OCI-LY1 (cell line): ENCODE data around the gene RAB7A.

ENCODE experiments used
- H2AFZ ChIP-seq: fragments of 200-600 bp; sonication (generic), shearing (Covaris generic); 2 replicates; pipeline ENCODE4 v1.6.0; 2014; ENCODE audit warnings: antibody characterized with exemption, mild to moderate bottlenecking, low read length
- H3F3A ChIP-seq: fragments of 200-600 bp; sonication (generic), shearing (Covaris generic); 2 replicates; pipeline ENCODE4 v1.6.0; 2014; ENCODE audit warnings: mild to moderate bottlenecking, antibody characterized with exemption, low read length, moderate library complexity; ENCODE audit not compliant: insufficient read depth
- H3K27ac ChIP-seq: fragments of 200-600 bp; sonication (generic); 2 replicates; pipeline ENCODE4 v1.5.1; 2014; ENCODE audit warnings: low read length, mixed run types, mild to moderate bottlenecking, low read depth; ENCODE audit not compliant: poor library complexity, severe bottlenecking
- H3K27me3 ChIP-seq: fragments of 200-600 bp; sonication (generic); 2 replicates; pipeline ENCODE4 v1.6.0; 2014; ENCODE audit warnings: antibody characterized with exemption, mild to moderate bottlenecking, low read length, moderate library complexity; ENCODE audit not compliant: insufficient read depth
- H3K36me3 ChIP-seq: fragments of 200-600 bp; sonication (generic); 2 replicates; pipeline ENCODE4 v1.6.1; 2014; ENCODE audit warnings: mild to moderate bottlenecking, antibody characterized with exemption, low read length, moderate library complexity, mixed read lengths; ENCODE audit not compliant: insufficient read depth
- H3K4me1 ChIP-seq: fragments of 200-600 bp; sonication (generic); 2 replicates; pipeline ENCODE4 v1.5.1; 2014; ENCODE audit warnings: mild to moderate bottlenecking, low read length, moderate library complexity; ENCODE audit not compliant: insufficient read depth, severe bottlenecking
- H3K4me2 ChIP-seq: fragments of 200-600 bp; sonication (generic), shearing (Covaris generic); 2 replicates; pipeline ENCODE4 v1.6.1; 2014; ENCODE audit warnings: low read length
- H3K4me3 ChIP-seq: fragments of 200-600 bp; sonication (generic); 2 replicates; pipeline ENCODE4 v1.5.1; 2014; ENCODE audit warnings: low read length, low read depth, mild to moderate bottlenecking, mixed read lengths; ENCODE audit not compliant: poor library complexity, severe bottlenecking
- H3K79me2 ChIP-seq: fragments of 200-600 bp; shearing (Covaris generic); 2 replicates; pipeline ENCODE4 v1.6.1; 2016; ENCODE audit warnings: mixed run types, low read length, mixed read lengths; ENCODE audit not compliant: insufficient read depth
- H3K9ac ChIP-seq: fragments of 200-600 bp; sonication (generic), shearing (Covaris generic); 2 replicates; pipeline ENCODE4 v1.6.1; 2014; ENCODE audit warnings: mild to moderate bottlenecking, low read length, mixed read lengths
- H3K9me2 ChIP-seq: fragments of 200-600 bp; sonication (generic), shearing (Covaris generic); 2 replicates; pipeline ENCODE4 v1.6.1; 2014; ENCODE audit warnings: low read depth, mild to moderate bottlenecking, low read length, mixed read lengths
- H3K9me3 ChIP-seq: fragments of 200-600 bp; shearing (Covaris generic); 2 replicates; pipeline ENCODE4 v1.6.1; 2014; ENCODE audit warnings: low read length, mixed read lengths
- H4K20me1 ChIP-seq: fragments of 200-600 bp; sonication (generic), shearing (Covaris generic); 2 replicates; pipeline ENCODE4 v1.6.0; 2016; ENCODE audit warnings: mild to moderate bottlenecking, low read length; ENCODE audit not compliant: insufficient read depth
- EZH2 ChIP-seq: fragments of 200-600 bp; sonication (generic), shearing (Covaris generic); IDR thresholded peaks from 2 replicates; pipeline ENCODE4 v1.8.0; 2017; ENCODE audit warnings: borderline replicate concordance, mixed run types, mild to moderate bottlenecking, antibody characterized with exemption, low read length, moderate library complexity, mixed read lengths
- TF ChIP-seq, protein P1 (sequence below): fragments of 200-600 bp; sonication (generic), shearing (Covaris generic); IDR thresholded peaks from 2 replicates; pipeline ENCODE4 v1.5.1; 2017; ENCODE audit warnings: mild to moderate bottlenecking, antibody characterized with exemption, low read length, moderate library complexity, mixed read lengths

RAB7A gene

DNA sequence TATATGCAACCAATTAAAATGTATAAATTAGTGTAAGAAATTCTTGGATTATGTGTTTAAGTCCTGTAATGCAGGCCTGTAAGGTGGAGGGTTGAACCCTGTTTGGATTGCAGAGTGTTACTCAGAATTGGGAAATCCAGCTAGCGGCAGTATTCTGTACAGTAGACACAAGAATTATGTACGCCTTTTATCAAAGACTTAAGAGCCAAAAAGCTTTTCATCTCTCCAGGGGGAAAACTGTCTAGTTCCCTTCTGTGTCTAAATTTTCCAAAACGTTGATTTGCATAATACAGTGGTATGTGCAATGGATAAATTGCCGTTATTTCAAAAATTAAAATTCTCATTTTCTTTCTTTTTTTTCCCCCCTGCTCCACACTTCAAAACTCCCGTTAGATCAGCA lies 88.1 kb downstream of the RAB7A start:
- no peaks in the 10 kb centered on the region for H3F3A ChIP-seq
- no peaks in the 10 kb centered on the region for H3K9me2 ChIP-seq
- no peaks in the 10 kb centered on the region for H4K20me1 ChIP-seq
- H3K4me2 ChIP-seq: no peak overlapping the region
- no peaks in the 10 kb centered on the region for H3K4me1 ChIP-seq
- H3K27me3 ChIP-seq: no peaks in the 10 kb centered on the region
- peaks cover 86% of the 10 kb centered on the region for H3K36me3 ChIP-seq
- H2AFZ ChIP-seq: no peak overlapping the region
- no peaks in the 10 kb centered on the region for H3K79me2 ChIP-seq
- H3K27ac ChIP-seq: no peak overlapping the region
- no peak overlapping the region for H3K4me3 ChIP-seq
- TF ChIP-seq, protein P1, sequence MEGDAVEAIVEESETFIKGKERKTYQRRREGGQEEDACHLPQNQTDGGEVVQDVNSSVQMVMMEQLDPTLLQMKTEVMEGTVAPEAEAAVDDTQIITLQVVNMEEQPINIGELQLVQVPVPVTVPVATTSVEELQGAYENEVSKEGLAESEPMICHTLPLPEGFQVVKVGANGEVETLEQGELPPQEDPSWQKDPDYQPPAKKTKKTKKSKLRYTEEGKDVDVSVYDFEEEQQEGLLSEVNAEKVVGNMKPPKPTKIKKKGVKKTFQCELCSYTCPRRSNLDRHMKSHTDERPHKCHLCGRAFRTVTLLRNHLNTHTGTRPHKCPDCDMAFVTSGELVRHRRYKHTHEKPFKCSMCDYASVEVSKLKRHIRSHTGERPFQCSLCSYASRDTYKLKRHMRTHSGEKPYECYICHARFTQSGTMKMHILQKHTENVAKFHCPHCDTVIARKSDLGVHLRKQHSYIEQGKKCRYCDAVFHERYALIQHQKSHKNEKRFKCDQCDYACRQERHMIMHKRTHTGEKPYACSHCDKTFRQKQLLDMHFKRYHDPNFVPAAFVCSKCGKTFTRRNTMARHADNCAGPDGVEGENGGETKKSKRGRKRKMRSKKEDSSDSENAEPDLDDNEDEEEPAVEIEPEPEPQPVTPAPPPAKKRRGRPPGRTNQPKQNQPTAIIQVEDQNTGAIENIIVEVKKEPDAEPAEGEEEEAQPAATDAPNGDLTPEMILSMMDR: no peak
- TF ChIP-seq EZH2: no peak
- no peak overlapping the region for H3K9ac ChIP-seq
- H3K9me3 ChIP-seq: no peaks in the 10 kb centered on the region

DNA sequence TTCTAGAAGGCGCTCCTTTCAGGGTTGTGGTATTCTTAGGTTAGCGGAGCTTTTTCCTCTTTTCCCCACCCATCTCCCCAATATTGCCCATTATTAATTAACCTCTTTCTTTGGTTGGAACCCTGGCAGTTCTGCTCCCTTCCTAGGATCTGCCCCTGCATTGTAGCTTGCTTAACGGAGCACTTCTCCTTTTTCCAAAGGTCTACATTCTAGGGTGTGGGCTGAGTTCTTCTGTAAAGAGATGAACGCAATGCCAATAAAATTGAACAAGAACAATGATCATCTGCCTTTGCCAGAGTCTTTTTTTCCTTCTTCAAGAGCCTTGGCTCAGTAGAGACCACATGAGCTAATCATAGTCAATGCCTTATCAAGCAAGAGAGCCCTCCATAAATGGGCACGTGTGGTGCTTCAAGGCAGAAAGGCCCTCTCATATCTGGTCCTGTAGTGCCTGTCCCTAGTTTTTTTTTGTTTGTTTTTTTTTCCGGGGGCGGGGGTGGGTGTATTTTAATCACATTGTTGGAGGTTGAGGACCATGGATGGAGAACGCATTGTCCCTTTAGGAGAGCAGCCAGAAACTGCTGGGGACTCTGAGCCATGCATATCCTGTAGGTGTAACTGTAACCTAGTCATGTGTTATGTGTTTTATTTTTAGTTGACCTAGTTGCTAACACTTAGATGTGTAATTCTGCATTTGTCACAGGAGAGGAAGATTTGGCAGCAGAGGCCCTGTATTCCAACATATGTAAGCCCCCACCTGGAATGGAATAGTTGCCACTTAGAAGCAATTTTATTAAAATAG lies 88.7 kb downstream of the RAB7A start:
- Histone ChIP-seq H3K27ac (no peak overlapping the region), H3K9me3 (no peaks in the 10 kb centered on the region), H3K4me3 (no peak overlapping the region), H3K9me2 (no peaks in the 10 kb centered on the region), H3K27me3 (no peaks in the 10 kb centered on the region), H3F3A (no peaks in the 10 kb centered on the region), H2AFZ (no peak overlapping the region), H3K9ac (no peak overlapping the region), H3K4me1 (no peaks in the 10 kb centered on the region), H3K4me2 (no peak overlapping the region), H3K79me2 (no peaks in the 10 kb centered on the region), H3K36me3 (peaks cover 84% of the 10 kb centered on the region), H4K20me1 (no peaks in the 10 kb centered on the region)
- TF ChIP-seq EZH2: no peak
- TF ChIP-seq, protein P1: no peak

DNA sequence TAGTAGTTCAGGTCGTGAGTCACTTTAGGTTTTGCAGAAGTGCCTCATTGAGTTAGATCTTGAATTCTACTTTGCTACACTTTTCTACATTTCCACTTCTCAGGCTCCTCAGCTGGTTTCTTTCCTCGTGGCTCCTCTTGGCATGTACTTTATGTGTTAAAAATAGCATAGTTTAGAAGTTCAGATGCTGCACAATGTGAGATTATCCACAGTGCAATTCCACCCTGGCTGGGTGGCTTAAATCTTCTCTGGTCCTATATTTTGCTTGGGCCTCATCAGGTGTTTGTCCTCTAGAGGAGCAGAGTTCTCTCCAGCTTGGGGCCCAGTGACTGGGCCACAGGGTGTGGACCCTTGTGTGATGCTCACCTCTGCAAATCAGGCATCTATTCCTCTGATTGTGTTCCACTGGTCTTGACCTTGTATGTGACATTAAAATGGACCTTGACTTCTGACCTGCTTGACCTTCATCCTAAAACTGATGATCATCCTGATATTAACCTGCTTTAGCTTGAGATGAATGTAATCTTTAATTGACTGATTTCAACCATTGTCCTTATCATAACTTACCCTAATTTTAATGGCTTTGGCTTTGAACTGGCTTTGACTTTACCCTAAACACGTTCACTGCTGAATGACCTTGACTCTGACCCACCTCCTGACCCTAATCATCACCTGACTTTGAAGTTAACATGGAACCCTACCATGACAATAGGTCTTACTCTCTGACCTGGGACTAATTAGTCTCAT lies 89.5 kb downstream of the RAB7A start:
- Histone ChIP-seq H3K4me3 (no peak overlapping the region), H3K4me2 (no peak overlapping the region), H2AFZ (no peak overlapping the region), H3K9me3 (no peaks in the 10 kb centered on the region), H4K20me1 (no peaks in the 10 kb centered on the region), H3K4me1 (no peaks in the 10 kb centered on the region), H3K79me2 (no peaks in the 10 kb centered on the region), H3K9me2 (no peaks in the 10 kb centered on the region), H3K36me3 (peaks cover 77% of the 10 kb centered on the region), H3K27ac (no peak overlapping the region), H3K27me3 (no peaks in the 10 kb centered on the region), H3F3A (no peaks in the 10 kb centered on the region), H3K9ac (no peak overlapping the region)
- TF ChIP-seq, protein P1: no peak
- no peak for TF ChIP-seq EZH2
